Measurements from ENCODE around the gene SEPTIN1. TPM values are rescaled to one million over a fixed set of nuclear protein-coding genes. Genes with fewer than 3 reads are reported as not detected.
"Not testable (repeated sequence)": the region's sequence is repeated elsewhere in the genome, so short reads cannot be mapped to it uniquely, and the experiment has no call there.

Gene SEPTIN1
- total RNA-seq, 5 donors from 2014 or later (not counting 1 experiment from before 2014, with no cell fraction given) = 191 to 259 (median 229) TPM

GRCh38 chr16:30397056-30397455 lies 14.7 kb upstream of the SEPTIN1 start:
- no peak for DNase-seq
- Mint-ChIP-seq H3K36me3 (no peaks in the 10 kb centered on the region), H3K27ac (peak overlapping the region; percentile 39 to 49), H3K4me1 (peaks cover 37 to 50% (median 46%) of the 10 kb centered on the region in 3 donors), H3K4me3 (peak overlapping the region; percentile 77 to 88 (median 84)), H3K27me3 (no peaks in the 10 kb centered on the region), H3K9me3 (no peaks in the 10 kb centered on the region)
- Histone ChIP-seq H3K27me3 (replicated peaks in 1 of 2; ENCODE audit: control insufficient read depth in 2 of 2, extremely low read depth in 1 of 2, insufficient read depth in 2 of 2, low read length in 1 of 2) (peaks cover 0 to 8% of the 10 kb centered on the region in 2 experiments), H3K9me3 (no peaks in the 10 kb centered on the region), H3K27ac (ENCODE audit: low read length) (no peak overlapping the region), H3K36me3 (ENCODE audit: control insufficient read depth in 2 of 2, extremely low read depth in 1 of 2, insufficient read depth in 1 of 2, low read length in 1 of 2) (peaks cover 2 to 18% of the 10 kb centered on the region in 2 donors), H3K4me1 (ENCODE audit: control insufficient read depth in 1 of 2, extremely low read depth in 1 of 2, insufficient read depth in 2 of 2, low read length in 2 of 2) (peaks cover 9 to 67% of the 10 kb centered on the region in 2 experiments), H3K4me3 (ENCODE audit: control insufficient read depth in 1 of 2, extremely low read depth in 1 of 2, low read length in 1 of 2) (no peak overlapping the region)
- ChIA-PET POLR2A (no interaction called here), CTCF (no interaction called here)
- 78% methylated on average over 1 of the region's 4 CpGs for WGBS (ENCODE audit: insufficient coverage)
- ATAC-seq (replicated peaks in 1 of 4) = no peak

DNA sequence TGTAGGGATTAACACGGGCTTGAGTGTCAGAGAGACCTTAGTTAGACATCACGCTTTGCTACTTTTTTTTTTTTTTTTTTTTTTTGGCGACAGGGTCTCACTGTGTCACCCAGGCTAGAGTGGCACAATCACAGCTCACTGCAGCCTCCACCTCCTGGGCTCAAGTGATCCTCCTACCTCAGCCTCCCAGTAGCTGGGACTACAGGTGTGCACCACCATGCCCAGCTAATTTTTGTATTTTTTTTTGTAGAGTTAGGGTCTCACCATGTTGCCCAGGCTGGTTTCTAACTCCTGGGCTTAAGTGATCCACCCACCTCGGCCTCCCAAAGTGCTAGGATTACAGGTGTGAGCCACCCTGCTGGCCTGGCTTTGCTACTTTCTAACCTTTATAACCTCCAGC lies 14.3 kb upstream of the SEPTIN1 start:
- not testable (repeated sequence) for ATAC-seq (replicated peaks in 1 of 4); H3K27ac ChIP-seq (ENCODE audit: low read length); DNase-seq; H3K9me3 ChIP-seq; H3K27me3 ChIP-seq (replicated peaks in 1 of 2; ENCODE audit: control insufficient read depth in 2 of 2, extremely low read depth in 1 of 2, insufficient read depth in 2 of 2, low read length in 1 of 2); H3K36me3 Mint-ChIP-seq; H3K4me3 ChIP-seq (ENCODE audit: control insufficient read depth in 1 of 2, extremely low read depth in 1 of 2, low read length in 1 of 2); H3K9me3 Mint-ChIP-seq; H3K27me3 Mint-ChIP-seq
- ChIA-PET POLR2A (interaction anchor here in 1 of 2 donors (0.5 kb wide), 1 partner anchor 1905 kb away, joined by 5 read pairs; the partner anchor contains the start of gene CLN3), CTCF (interaction anchor here in 1 of 2 donors (1.2 to 1.9 kb wide), 2 partner anchors 10 to 26 kb away, joined by 3 to 8 read pairs; no protein-coding TSS in a partner anchor)
- Mint-ChIP-seq H3K27ac (peak overlapping the region; percentile 39 to 49), H3K4me3 (peak overlapping the region; percentile 77 to 88 (median 84)), H3K4me1 (peaks cover 35 to 47% (median 43%) of the 10 kb centered on the region in 3 donors)
- H3K4me1 ChIP-seq (ENCODE audit: control insufficient read depth in 1 of 2, extremely low read depth in 1 of 2, insufficient read depth in 2 of 2, low read length in 2 of 2) = peaks cover 9 to 67% of the 10 kb centered on the region in 2 experiments
- peaks cover 2 to 18% of the 10 kb centered on the region in 2 donors for H3K36me3 ChIP-seq (ENCODE audit: control insufficient read depth in 2 of 2, extremely low read depth in 1 of 2, insufficient read depth in 1 of 2, low read length in 1 of 2)
- WGBS (ENCODE audit: insufficient coverage) = 92% methylated on average over 2 of the region's 4 CpGs

DNA sequence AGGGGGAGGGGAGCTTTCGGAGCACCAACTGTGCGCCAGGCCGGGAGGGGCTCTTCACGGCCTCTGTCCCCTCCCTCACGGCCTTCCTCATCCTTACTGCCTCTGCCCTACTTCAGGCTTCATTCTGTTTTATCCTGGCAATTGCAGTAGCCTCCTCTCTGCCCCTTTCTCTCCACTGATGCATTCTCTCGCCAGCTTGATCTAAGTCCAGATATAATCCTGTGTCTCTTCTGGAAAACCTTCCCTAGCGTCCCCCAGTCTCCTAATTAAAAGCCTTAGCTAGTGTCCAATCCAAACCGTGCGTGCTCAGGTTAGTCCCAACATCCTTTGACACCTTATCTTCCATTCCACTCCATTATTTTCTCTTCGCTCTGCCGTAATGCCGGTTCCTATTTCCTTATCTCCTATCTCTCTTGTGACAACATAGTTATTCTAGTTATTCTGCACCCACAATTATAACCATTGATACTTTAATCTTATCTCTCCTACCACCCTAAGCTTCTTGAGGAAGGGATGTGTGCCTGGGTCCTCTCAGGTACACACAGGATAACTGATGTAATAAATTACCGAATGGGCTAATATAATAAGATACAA lies 13.7 kb upstream of the SEPTIN1 start:
- Histone ChIP-seq H3K9me3 (no peaks in the 10 kb centered on the region), H3K27me3 (replicated peaks in 1 of 2; ENCODE audit: control insufficient read depth in 2 of 2, extremely low read depth in 1 of 2, insufficient read depth in 2 of 2, low read length in 1 of 2) (peaks cover 0 to 8% of the 10 kb centered on the region in 2 experiments), H3K4me3 (ENCODE audit: control insufficient read depth in 1 of 2, extremely low read depth in 1 of 2, low read length in 1 of 2) (peak overlapping the region; percentile 69 to 79), H3K27ac (ENCODE audit: low read length) (no peak overlapping the region), H3K36me3 (ENCODE audit: control insufficient read depth in 2 of 2, extremely low read depth in 1 of 2, insufficient read depth in 1 of 2, low read length in 1 of 2) (peaks cover 2 to 18% of the 10 kb centered on the region in 2 donors), H3K4me1 (ENCODE audit: control insufficient read depth in 1 of 2, extremely low read depth in 1 of 2, insufficient read depth in 2 of 2, low read length in 2 of 2) (peaks cover 9 to 65% of the 10 kb centered on the region in 2 experiments)
- ChIA-PET CTCF (interaction anchor here in 1 of 2 donors (1.2 to 1.9 kb wide), 4 partner anchors 11 to 25 kb away, joined by 3 to 8 read pairs (median 4); no protein-coding TSS in a partner anchor), POLR2A (interaction anchor here in 1 of 2 donors (0.5 kb wide), 1 partner anchor 1904 kb away, joined by 5 read pairs; the partner anchor contains the start of gene CLN3)
- DNase-seq (no peak), ATAC-seq (replicated peaks in 1 of 4) (peak in 1 of 4 experiments; percentile 10)
- H3K36me3 Mint-ChIP-seq = no peaks in the 10 kb centered on the region
- WGBS (ENCODE audit: insufficient coverage) = 33% methylated on average over 11 of the region's 13 CpGs
- no peaks in the 10 kb centered on the region for H3K27me3 Mint-ChIP-seq
- peak overlapping the region; percentile 67 to 90 for H3K27ac Mint-ChIP-seq
- peaks cover 33 to 42% (median 41%) of the 10 kb centered on the region in 3 donors for H3K4me1 Mint-ChIP-seq
- H3K4me3 Mint-ChIP-seq = peak overlapping the region; percentile 77 to 88 (median 84)
- H3K9me3 Mint-ChIP-seq = no peaks in the 10 kb centered on the region

DNA sequence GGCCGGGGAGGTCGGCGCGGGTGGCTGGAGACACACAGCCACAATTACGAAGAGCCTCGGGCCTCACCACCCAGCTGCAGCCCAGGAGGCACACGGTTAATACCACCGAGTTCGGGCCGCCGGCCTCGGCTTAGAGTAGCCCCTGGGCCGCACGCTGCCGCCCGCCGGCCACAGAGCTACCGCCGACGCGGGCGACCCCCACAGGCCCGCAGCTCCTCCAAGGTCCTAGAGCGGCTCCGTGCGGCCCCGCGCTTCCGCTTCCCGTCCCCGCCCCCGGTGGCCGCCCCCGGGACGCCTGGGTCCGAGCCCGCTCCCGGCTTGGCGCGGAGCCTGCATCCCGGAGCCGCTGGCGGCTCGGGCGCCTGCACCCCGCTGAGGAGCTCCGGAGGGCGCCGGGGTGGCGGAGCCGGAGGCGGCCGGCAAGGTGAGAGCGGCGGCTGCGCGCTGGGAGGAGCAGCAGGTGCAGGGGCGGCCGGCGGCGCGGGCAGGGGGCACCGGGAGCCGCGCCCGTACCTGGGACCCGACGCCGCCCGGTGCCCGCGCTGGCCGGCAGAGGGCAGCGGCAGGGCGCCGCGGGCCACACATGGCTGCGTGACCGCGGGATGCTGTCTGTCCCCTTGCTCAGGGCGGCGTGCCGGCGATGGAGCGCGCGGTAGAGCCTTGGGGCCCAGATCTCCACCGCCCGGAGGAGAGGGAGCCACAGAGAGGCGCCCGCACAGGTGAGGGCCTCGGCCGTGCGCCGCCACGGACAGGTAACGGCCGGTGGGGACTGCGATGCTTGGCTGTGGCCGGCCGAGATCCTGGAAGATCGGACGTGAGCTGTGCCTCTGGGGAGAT lies 13.0 kb upstream of the SEPTIN1 start, which contains the start of gene ZNF48:
Gene ZNF48, plus strand, starts transcription at position 266 of the 837 bp plus-strand sequence. Its CDS starts 375 bp downstream, at position 641.
- ChIA-PET CTCF (interaction anchor here in 1 of 2 donors (0.7 to 1.9 kb wide), 5 partner anchors 12 to 156 kb away, joined by 3 to 8 read pairs (median 4); no protein-coding TSS in a partner anchor), POLR2A (no interaction called here)
- Histone ChIP-seq H3K27ac (ENCODE audit: low read length) (peak within 1 kb of the TSS; percentile 61), H3K27me3 (replicated peaks in 1 of 2; ENCODE audit: control insufficient read depth in 2 of 2, extremely low read depth in 1 of 2, insufficient read depth in 2 of 2, low read length in 1 of 2) (peaks cover 0 to 3% of the 10 kb centered on the region in 2 experiments), H3K4me1 (ENCODE audit: control insufficient read depth in 1 of 2, extremely low read depth in 1 of 2, insufficient read depth in 2 of 2, low read length in 2 of 2) (peaks cover 9 to 58% of the 10 kb centered on the region in 2 experiments), H3K9me3 (no peaks in the 10 kb centered on the region), H3K36me3 (ENCODE audit: control insufficient read depth in 2 of 2, extremely low read depth in 1 of 2, insufficient read depth in 1 of 2, low read length in 1 of 2) (peaks cover 2 to 18% of the 10 kb centered on the region in 2 donors), H3K4me3 (ENCODE audit: control insufficient read depth in 1 of 2, extremely low read depth in 1 of 2, low read length in 1 of 2) (peak within 1 kb of the TSS; percentile 69 to 79)
- H3K4me3 Mint-ChIP-seq = peak within 1 kb of the TSS; percentile 83 to 88 (median 84)
- peak; percentile 73 to 84 (median 81) for ATAC-seq (replicated peaks in 1 of 4)
- no peaks in the 10 kb centered on the region for H3K27me3 Mint-ChIP-seq
- WGBS (ENCODE audit: insufficient coverage) = under 1% methylated on average over 87 of the region's 103 CpGs
- H3K27ac Mint-ChIP-seq = peak within 1 kb of the TSS; percentile 79 to 90
- DNase-seq = peak in 17 of 35 experiments; percentile 12 to 70 (median 47)
- H3K4me1 Mint-ChIP-seq = peaks cover 29 to 39% (median 38%) of the 10 kb centered on the region in 3 donors
- no peaks in the 10 kb centered on the region for H3K36me3 Mint-ChIP-seq
- no peaks in the 10 kb centered on the region for H3K9me3 Mint-ChIP-seq

DNA sequence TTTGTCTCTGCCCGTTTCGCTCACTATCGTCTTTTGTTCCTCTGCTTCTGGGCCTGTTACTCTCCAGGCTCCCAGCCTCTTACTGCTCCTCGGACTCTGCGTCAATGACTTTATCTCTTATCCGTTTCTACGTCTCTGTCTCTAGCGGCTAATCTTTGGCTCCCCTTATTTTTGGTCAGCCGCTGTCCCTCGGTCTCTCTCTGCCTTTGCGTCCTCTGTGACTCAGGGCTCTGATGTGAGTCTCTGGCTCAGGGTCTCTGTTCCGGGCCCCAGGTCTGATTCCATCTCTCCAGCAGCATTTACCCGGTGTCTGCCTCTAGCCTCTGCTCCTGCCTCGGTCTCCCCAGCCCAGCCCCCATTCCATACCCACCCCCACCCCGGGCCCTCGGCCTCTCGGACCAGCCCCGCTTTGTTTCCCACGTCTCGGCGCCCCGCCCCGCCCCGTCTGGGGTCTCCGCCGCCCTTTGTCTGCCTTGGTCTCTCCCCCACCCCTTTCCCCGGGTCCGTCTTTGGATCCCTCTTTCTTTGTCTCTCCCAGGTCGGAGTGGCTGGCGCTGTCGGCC lies 12.3 kb upstream of the SEPTIN1 start:
- no peaks in the 10 kb centered on the region for H3K9me3 ChIP-seq
- no peak for ATAC-seq (replicated peaks in 1 of 4)
- H3K27me3 ChIP-seq (replicated peaks in 1 of 2; ENCODE audit: control insufficient read depth in 2 of 2, extremely low read depth in 1 of 2, insufficient read depth in 2 of 2, low read length in 1 of 2) = no peaks in the 10 kb centered on the region
- H3K36me3 Mint-ChIP-seq = no peaks in the 10 kb centered on the region
- peak overlapping the region; percentile 79 to 87 for H3K27ac Mint-ChIP-seq
- H3K9me3 Mint-ChIP-seq = no peaks in the 10 kb centered on the region
- peaks cover 9 to 51% of the 10 kb centered on the region in 2 experiments for H3K4me1 ChIP-seq (ENCODE audit: control insufficient read depth in 1 of 2, extremely low read depth in 1 of 2, insufficient read depth in 2 of 2, low read length in 2 of 2)
- DNase-seq = no peak
- H3K4me1 Mint-ChIP-seq = peaks cover 22 to 34% (median 33%) of the 10 kb centered on the region in 3 donors
- 45% methylated on average over 22 of the region's 31 CpGs for WGBS (ENCODE audit: insufficient coverage)
- H3K27me3 Mint-ChIP-seq = no peaks in the 10 kb centered on the region
- peak overlapping the region; percentile 82 to 88 (median 83) for H3K4me3 Mint-ChIP-seq
- H3K4me3 ChIP-seq (ENCODE audit: control insufficient read depth in 1 of 2, extremely low read depth in 1 of 2, low read length in 1 of 2) = peak overlapping the region; percentile 67 to 69
- peaks cover 2 to 18% of the 10 kb centered on the region in 2 donors for H3K36me3 ChIP-seq (ENCODE audit: control insufficient read depth in 2 of 2, extremely low read depth in 1 of 2, insufficient read depth in 1 of 2, low read length in 1 of 2)
- ChIA-PET CTCF (interaction anchor here in 1 of 2 donors (0.7 to 1.9 kb wide), 4 partner anchors 15 to 157 kb away, joined by 3 to 8 read pairs (median 4); no protein-coding TSS in a partner anchor), POLR2A (interaction anchor here in 1 of 2 donors (0.6 kb wide), 1 partner anchor 8 kb away, joined by 3 read pairs; no protein-coding TSS in a partner anchor)
- H3K27ac ChIP-seq (ENCODE audit: low read length) = peak overlapping the region; percentile 61

All from T-cell (primary cell).